Skin epidermis (tissue), 12 donors: Measurements from ENCODE around the gene FH.

ENCODE experiments used
- H3K27ac ChIP-seq, 21 experiments: fragments of 200-600 bp; sonication (generic) in 11 of 21; one replicate each; pipeline ENCODE4 v1.5.0; 2020; ENCODE audit warnings: mild to moderate bottlenecking in 3 of 21, inconsistent platforms in 2 of 21, moderate library complexity in 2 of 21
- H3K4me3 ChIP-seq, 7 experiments: fragments of 200-600 bp; sonication (generic) in 2 of 7; one replicate each; pipeline ENCODE4 v1.5.0; 2020; ENCODE audit warnings: inconsistent platforms in 2 of 7, mild to moderate bottlenecking in 2 of 7, moderate library complexity in 1 of 7

The FH gene

DNA sequence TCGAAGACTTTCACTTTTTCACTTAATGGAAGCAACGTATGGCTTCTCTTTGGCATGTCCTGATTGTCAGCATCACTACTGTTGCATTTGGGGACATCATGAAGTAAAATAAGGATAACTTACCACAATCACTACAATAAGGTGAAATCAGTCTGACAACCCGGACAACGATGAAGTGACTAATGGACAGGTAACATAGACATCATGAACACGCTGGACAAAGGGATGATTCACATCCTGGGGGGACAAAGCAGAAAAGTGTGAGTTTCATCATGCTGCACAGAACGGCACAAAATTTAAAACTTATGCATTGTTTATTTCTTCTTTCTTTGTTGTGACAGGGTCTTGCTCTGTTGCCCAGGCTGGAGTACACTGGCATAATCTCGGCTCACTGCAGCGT lies 53.9 kb downstream of the FH start:
- H3K27ac ChIP-seq, result no peak overlapping the region

DNA sequence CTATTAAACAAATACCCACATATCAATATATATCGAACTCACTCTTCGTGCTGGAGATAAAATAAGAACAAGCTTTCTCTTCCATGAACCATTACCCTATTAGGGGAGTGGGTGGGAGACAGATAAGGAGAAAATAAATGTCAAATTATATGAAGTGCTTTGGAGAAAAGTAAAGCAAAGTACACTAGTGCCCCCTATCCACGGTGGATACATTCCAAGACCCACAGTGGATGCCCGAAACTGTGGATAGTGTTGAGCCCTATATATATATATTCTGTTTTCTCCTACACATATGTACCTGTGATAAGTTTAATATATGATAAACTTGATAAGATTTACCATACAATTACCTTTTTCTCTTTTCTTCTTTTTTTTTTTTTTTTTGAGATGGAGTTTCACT lies 54.6 kb downstream of the FH start:
- Histone ChIP-seq H3K4me3 (no peak overlapping the region), H3K27ac (no peak overlapping the region)

More for the DNA sequence above, 53.9 kb downstream of the FH start:
- H3K4me3 ChIP-seq, result no peak overlapping the region

DNA sequence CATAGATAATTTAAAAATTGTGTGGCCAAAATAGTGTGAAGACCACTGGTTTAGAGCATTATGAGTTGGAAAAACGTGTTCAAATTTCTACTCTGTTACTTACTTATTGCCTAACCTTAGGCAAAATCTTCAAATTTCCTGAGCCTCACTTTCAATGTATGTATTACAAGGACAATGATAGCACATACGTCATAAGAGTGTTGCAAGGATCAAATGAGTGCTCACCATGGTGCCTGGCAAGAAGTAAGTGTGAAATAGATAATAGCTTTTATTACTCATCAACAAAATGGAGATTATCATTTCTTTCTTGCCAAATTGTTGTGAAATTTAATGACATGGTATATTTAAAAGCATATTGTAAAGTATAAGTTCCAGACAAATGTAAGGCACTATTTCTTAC lies 57.2 kb downstream of the FH start:
- H3K27ac ChIP-seq, result no peak overlapping the region

DNA sequence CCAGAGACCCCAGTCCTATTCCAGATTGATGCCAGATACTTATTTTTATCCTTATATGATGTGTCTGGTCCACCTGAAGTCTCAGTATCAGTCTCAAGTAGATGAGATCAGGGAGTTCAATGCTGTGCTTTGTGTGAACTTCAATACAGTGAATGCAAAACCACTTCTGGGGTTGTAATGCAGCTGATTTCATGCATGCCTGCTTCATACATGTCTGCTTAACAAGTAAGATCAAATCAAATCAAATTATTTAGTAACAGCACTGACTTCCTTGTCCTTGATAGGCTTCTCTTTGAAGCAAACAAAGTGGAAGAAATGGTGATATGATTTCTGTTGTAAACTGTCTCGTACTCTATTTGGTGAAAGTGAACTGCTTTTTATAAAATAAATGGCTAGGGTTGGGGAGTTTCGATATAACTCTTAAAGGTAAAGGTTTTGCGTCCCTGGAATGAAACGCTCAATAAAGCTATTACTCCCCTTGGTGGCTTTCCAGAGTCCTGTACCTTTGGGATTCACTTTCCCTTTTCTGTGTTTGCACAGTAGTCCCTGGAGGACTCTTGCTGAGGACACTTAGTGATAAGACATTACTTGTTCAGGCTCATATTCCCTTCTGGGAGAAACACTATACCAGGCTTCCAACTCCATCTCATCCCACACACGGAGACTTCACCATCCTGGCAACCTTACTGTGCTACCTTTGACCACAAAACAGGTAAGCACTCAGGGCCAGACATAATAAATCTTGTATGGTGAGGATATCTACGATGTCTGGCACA lies 59.3 kb downstream of the FH start:
- H3K4me3 ChIP-seq, result no peak overlapping the region
- no peak overlapping the region for H3K27ac ChIP-seq

More for the DNA sequence above, 57.2 kb downstream of the FH start:
- no peak overlapping the region for H3K4me3 ChIP-seq

DNA sequence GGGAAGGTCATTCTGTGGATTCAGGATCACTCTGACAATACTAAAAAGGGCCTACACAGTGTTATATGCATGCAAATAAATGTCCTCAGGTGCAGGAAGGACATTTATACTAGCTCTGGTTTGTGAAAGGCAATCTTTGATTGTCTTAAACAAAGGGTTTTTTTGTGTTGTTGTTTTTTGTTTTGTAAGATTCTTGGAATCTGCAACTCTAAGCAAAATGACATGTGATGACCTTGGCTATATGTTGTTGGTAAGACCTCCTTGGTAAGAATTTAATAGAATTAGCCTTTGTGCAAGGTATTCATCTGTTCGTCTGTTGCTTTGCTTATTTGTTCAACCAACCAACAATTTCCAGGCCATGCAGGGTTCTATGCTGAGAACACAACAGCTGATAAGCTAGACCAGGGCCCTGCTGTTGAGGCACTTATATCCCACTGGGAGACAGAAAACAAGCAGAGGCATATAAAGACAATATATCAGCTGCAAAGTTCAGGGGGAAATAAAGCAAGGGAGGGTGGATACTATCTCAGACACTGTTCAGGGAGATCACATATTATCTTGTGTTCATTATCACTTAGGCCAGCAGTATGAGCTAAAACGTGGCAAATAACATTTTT lies 60.3 kb downstream of the FH start:
- no peak overlapping the region for H3K4me3 ChIP-seq
- no peak overlapping the region for H3K27ac ChIP-seq

DNA sequence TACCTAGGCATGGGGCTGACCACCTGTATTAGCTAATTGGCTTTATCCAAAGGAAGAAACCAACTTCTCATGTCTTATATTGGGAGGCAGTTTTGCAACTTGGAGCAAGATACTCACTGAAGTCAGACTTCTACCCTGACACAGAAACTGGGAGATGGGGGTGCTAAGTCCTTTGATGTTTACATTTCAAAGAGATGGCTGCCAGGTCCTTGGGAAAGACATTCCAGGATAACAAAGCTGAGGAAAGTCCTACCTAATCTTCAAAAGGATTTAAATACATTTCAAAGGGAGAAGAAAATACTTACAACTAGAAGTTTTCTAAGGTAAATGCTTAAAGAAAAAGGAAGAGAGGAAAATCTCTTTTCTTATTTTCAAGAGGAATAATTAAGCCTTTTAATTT lies 62.1 kb downstream of the FH start:
- Histone ChIP-seq H3K27ac (no peak overlapping the region), H3K4me3 (no peak overlapping the region)

DNA sequence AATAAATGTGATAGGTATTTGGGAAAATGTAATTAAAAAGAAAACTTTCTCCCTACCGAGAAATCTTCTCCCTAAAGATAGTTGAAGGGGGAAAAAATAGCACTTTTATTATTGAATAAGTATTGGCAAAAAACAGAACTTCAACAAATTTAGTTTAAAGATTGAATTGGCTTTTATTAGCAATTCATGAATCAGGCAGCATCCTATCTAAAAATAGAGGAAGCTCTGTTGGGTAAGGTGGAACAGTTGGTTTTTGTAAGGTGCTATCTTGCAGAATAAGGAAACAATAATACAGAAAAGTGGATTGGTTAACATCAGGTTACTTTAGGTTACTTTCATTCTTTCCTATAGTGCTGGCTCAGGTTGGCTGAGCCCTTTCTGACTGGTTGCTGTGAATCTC lies 62.8 kb downstream of the FH start:
- no peak overlapping the region for H3K4me3 ChIP-seq
- H3K27ac ChIP-seq, result no peak overlapping the region

DNA sequence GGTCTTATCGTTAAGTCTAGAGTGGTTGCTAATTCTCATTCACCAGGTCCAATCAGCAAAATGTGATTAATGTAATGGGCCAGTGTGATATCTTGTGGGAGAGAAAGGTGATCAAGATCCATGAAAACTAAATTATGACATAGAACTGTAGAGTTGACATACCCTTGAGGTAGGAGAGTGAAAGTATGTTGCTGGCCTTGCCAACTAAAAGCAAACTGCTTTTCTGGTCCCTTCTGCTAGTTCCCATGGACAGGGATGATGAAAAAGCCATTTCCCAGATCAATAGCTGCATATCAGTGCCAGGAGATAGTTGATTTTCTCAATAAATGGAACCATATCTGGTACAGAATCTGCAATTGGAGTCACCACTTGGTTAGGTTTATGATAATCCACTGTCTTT lies 65.8 kb downstream of the FH start:
- Histone ChIP-seq H3K27ac (no peak overlapping the region), H3K4me3 (no peak overlapping the region)

DNA sequence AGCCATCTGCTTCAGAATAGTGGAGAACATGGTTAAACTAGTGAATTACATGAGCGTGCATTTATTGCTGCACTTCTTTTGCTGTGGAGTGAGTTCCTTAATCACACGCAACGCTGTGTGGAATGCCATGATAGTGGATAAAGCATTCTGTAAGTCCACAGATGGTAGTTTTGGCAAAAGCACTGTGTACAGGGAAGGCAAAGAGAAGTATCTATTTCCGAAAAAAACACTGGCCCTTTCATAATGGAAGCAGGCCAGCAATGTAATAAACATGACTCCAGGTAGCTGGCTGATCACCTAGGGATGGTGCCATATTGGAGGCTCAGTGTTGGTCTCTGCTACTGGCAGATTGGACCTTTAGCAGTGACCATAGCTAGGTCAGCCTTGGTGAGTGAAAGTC lies 67.6 kb downstream of the FH start:
- Histone ChIP-seq H3K27ac (no peak overlapping the region), H3K4me3 (no peak overlapping the region)
